ENCODE measurements around the gene CHERP.

DNA sequence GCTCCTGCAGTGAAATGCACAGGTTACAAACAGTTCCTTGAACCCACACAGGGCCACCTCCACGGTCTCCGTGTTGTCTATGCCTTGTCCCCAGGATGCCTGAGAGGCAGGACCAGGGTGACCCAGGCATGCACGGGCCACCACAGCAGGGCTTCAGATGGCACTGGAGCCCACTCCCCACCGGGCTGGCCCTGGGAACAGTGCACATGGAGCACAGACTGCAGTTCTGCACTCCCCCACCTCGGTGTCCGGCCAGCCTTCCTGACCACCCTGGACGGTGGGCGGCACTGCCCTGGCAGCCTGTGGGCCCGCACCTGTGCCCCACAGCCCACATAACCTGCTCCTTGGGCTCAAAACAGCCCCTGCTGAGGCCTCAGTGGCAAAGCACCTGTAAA, 44.2 kb upstream of the CHERP start:
- TF ChIP-seq POLR2A (IDR thresholded peaks at IDR 0.05) (no peak), POLR2AphosphoS5 (IDR thresholded peaks at IDR 0.05) (no peak)
- TF ChIP-seq, protein P1, sequence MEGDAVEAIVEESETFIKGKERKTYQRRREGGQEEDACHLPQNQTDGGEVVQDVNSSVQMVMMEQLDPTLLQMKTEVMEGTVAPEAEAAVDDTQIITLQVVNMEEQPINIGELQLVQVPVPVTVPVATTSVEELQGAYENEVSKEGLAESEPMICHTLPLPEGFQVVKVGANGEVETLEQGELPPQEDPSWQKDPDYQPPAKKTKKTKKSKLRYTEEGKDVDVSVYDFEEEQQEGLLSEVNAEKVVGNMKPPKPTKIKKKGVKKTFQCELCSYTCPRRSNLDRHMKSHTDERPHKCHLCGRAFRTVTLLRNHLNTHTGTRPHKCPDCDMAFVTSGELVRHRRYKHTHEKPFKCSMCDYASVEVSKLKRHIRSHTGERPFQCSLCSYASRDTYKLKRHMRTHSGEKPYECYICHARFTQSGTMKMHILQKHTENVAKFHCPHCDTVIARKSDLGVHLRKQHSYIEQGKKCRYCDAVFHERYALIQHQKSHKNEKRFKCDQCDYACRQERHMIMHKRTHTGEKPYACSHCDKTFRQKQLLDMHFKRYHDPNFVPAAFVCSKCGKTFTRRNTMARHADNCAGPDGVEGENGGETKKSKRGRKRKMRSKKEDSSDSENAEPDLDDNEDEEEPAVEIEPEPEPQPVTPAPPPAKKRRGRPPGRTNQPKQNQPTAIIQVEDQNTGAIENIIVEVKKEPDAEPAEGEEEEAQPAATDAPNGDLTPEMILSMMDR (IDR thresholded peaks at IDR 0.05): no peak
